ENCODE data around the gene LRMDA.

- no peak for TF ChIP-seq CTCF (IDR thresholded peaks at IDR 0.05)
- no peak for TF ChIP-seq EP300 (IDR thresholded peaks at IDR 0.05)
- TF ChIP-seq POLR2A (IDR thresholded peaks at IDR 0.05) = no peak
Measured at GRCh38 chr10:76041551-76041950, 610.1 kb downstream of the LRMDA start.
